Stimulated activated CD8-positive, alpha-beta memory T cell treated with anti-CD3 and anti-CD28 coated beads, Interleukin-12 subunit alpha, Interleukin-12 subunit beta, amount 100 ng/mL, for 1 hour (primary cell): ENCODE data around the gene TMEM255B.

Experiments
- DNase-seq: peaks from one replicate; pipeline ENCODE4 v3.0.0-alpha.2; 2020; ENCODE audit warnings: low read depth

Gene TMEM255B

DNA sequence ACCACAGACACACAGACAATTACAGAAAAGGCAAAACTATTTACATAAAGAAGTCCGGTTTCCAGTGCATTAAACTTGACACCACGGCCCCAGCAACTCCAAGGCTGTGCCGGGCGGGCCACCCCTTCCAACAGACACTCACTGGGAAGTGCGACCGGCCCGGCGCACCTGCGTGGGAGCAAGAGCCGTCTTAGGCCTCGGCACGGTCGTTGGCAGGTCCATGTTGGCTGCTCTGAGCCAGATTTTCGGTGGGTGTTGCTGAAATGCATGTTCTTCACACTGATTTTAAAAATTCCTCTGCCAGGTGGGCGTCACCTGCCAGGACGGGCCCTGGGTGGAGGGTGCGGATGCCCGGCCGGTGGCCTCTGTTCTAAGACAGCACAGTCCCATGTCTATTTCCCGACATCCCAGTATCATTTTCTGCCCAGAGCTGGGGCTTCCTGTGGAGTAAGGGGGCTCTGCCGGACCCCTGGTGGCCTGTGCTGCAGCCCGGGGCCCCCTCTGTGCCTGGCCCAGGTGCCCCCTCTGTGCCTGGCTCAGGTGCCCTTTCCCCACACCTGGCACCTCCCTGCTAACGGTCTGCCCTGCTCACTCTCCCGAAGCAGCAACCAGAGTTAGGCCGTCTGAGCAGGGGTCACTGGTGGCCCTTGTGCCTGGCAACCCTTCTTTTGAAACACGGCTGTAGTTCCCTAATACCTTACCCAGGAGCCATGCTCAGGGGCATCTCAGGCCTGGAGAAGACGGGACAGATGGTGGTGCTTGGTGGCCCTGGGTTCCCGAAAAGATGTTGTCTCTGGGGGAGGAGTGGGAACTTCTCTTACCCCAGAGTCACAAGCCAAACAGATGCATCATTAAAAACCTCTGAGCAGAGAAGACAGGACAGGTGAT lies 9.2 kb downstream of the TMEM255B start:
- DNase-seq: no peak

GRCh38 chr13:113769106-113769505 lies 10.1 kb downstream of the TMEM255B start:
- no peak for DNase-seq

DNA sequence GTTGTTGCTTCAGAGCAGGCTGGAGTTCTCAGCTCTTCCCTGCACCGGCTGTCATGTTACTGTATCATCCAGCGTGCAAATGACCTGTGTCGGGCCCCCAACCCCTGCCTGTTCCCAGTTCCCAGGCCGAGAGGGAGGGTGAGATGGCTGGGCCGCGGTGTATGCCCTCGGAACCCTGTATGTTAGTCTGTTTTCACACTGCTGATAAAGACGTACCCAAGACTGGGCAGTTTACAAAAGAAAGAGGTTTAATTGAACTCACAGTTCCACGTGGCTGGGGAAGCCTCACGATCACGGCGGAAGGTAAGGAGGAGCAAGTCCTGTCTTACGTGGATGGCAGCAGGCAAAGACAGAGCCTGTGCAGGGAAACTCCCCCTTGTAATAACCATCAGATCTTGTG lies 10.9 kb downstream of the TMEM255B start:
- no peak for DNase-seq

DNA sequence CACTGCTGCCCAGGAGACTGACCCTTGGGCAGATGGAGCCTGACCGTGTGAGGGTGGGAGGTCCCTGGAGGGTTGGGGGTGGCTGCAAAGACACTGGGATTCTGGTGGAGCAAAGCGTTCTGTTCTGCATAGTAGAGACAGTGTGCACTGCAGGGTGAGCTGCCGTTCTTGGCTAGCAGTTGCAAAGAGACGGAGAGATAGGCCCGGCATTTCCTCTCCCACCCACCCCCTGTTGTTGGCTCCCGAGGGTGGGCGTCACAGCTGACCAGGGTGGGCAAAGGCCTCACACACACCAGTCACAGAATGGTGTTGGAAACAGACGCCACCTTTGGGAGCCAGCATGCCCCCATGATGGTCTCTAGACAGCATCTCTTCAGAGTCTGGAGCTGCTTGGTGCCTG lies 11.4 kb downstream of the TMEM255B start:
- DNase-seq: no peak

DNA sequence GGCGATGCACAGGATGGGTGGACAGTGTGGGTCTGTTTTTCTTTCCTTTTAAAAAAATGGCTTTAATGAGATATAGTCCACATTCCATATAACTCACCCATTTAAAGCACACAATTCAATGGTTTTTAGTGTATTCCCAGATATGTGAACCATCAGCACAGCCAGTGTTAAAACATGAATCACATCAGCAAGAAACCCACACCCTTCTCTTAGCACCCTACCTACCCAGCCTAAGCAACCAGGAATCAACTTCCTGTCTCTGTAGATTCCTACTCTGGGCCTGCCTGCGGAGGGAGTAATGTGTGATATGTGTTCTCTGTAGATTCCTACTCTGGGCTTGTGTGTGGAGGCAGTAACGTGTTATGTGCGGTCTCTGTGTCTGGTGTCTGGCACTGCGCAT lies 11.9 kb downstream of the TMEM255B start:
- DNase-seq: no peak

DNA sequence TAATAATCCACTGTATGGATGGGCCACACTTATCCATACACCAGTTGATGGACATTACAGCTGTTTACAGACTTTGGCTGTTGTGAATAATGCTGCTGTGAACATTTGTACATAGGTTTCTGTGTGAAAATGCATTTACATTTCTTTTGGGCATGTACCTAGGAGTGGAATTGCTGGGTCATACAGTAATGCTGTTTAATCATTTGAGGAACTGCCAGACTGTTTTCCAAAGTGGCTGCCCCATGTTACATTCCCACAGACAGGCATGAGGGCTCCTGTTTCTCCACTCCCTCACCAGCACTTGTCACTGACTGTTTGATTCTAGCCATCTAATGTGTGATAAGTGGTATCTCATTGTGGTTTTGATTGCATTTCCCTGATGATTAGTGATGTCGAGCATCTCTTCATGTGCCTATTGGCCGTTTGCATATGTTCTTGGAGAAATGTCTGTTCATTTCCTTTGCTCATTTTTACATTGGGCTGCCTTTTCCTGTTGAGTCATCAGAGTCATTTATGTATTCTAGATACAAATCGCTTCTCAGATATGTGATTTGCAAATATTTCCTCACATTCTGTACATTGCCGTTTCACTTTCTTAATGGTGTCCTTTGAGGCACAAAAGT lies 12.8 kb downstream of the TMEM255B start:
- no peak for DNase-seq

- DNase-seq: no peak
These were observed 15.4 kb downstream of the TMEM255B start for GRCh38 chr13:113774177-113775107.

GRCh38 chr13:113775451-113776145 lies 16.6 kb downstream of the TMEM255B start:
- DNase-seq: no peak

GRCh38 chr13:113776231-113777125 lies 17.5 kb downstream of the TMEM255B start:
- DNase-seq: no peak

- DNase-seq: no peak
These were observed 18.6 kb downstream of the TMEM255B start for GRCh38 chr13:113777311-113778260.

DNA sequence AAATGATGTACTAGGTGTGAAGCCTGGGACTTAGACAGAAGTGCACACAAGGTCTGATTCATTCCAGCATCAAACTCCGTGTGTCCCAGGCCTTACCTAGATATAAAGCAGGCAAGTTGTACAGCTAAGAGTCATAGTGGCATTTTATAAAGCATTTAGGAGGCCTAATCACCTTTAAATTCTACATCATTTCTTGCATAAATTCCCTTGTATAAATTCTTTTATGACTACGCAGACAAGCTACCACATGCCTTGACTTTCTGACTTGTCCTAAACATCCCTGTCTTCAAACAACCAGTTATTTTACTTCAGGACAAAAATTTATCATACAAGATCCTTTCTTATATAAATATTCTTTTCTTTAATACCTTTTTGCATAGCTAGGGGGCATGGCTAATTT lies 22.5 kb downstream of the TMEM255B start:
- no peak for DNase-seq

DNA sequence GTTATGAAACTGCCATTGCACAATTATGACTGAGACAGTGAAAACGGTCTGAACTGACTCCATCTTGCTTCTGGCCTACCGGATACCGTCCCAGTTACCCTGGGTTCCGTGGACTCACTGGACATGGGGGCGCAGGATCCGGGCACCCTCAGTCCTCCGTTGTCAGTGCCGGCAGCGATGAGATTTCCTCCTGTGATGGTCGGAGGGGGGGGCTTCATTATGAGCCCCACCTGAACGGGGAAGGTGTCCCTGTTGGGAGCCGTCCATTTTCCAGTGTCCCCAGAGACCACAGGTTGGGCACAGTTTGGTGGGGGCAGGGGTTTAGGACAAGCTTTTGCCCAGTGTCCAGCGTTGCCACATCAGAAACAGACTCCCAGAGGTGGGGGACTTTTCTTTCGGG lies 23.4 kb downstream of the TMEM255B start:
- DNase-seq: no peak

GRCh38 chr13:113783200-113783881 lies 24.3 kb downstream of the TMEM255B start:
- DNase-seq: no peak

GRCh38 chr13:113783966-113784644 lies 25.1 kb downstream of the TMEM255B start:
- DNase-seq: no peak

DNA sequence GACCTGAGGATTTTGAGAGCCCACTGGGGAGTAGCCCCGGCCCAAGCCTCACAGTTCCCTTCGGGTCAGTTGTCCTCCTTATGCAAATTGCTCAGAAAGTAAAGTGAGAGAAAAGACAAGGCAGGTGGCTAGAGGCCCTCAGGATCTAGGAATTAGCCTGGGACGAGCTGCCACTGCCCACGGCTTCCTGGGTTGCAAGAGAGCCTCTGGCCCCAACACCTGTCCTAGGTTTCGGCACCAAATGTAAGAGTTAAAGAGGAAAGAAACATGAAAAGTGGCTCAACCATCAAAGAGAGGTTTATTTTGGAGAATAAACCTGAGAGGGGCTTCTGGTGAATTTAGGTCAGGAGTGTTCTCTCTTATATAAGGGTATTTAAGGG lies 25.6 kb downstream of the TMEM255B start:
- no peak for DNase-seq

DNA sequence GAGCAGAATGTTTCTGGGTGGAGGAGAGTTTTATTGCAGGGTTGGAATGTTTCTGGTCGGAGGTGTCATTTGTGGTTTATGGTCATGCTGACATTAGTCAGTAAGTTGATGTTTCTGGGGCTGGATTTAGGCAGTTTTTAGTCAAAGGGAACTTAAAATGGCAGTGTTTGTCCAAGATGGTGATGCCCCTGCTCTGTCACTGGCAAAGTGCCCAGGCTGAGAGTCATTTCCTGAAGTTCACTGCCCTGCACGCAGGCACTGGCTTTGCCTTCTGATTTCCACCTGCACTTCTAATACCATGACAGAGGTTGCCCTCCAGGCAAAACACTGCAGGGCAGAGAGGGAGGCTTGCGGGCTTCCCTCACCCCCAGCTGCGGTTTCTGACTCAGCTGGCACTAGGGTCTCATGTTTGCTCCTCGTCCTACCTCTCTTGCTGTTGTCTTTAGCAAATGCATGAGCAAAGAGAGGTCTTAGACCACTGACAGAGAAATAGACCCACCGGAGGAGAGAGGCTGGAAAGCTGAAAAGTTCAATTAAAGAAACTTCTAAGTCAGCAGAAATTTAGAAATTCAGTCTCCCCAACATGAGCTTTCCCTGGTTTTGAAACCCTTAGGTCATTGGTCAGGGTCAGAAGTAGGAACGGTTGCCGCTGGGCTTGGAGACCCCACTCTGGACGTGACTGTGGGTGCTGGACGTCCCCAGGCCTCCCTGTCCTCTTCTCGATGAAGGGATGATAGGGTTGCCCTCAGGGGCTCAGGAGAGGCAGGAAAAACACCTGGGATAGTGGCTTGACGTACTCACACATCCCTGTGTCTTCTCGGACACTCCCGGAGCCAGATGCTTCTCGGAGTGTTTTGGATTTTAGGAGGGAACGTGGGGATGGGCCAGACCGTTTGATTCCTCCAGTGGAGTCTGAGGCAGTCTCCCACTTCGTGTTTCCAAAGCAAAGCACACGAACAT lies 26.3 kb downstream of the TMEM255B start:
- no peak for DNase-seq

DNA sequence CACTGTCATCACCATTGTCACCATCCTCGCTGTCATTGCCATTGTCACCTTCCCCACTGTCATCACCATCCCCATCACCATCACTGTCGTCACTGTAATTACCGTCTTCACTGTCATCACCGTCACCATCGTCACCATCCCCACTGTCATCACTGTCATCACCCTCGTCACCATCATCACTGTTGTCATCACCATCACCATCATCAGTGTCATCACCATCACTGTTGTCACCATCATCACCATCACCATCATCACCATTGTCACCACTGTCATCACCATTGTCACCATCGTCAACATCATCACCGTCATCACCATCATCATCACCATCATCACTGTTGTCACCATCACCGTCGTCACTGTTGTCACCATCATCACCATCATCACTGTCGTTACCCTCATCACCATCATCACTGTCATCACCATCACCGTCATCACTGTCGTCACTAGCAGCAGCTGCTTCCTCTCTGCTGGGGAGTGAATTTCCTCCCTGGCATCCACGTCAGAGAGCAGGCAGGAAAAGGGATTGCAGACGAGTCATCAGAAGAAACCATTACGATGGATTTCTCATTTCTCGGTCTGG lies 27.3 kb downstream of the TMEM255B start:
- DNase-seq: no peak
